T-helper 17 cell (primary cell): ENCODE measurements around the gene PIGH. TPM values are rescaled to one million over a fixed set of nuclear protein-coding genes. Genes with fewer than 3 reads are reported as not detected.

Experiments used
- ATAC-seq: fragments of 150-1000 bp; cut with Tn5 transposase; 2 replicates; pipeline ENCODE4 v1.10.0; 2021; ENCODE audit warnings: mild to moderate bottlenecking, moderate library complexity
- DNase-seq, 3 donors: peaks; one replicate each; pipeline versions ENCODE4 v3.0.0 to v3.0.0-alpha.2; 2020 to 2021
- H3K9me3 ChIP-seq: one replicate; pipeline ENCODE4 v1.7.0; 2013; ENCODE audit warnings: low read length, mild to moderate bottlenecking; ENCODE audit not compliant: control insufficient read depth, poor library complexity, severe bottlenecking
- H3K27ac Mint-ChIP-seq: one replicate; pipeline ENCODE4 v1.8.0; 2022; ENCODE audit warnings: mild to moderate bottlenecking, moderate library complexity, mixed read lengths
- H3K27me3 Mint-ChIP-seq: one replicate; pipeline ENCODE4 v1.8.0; 2022; ENCODE audit warnings: mixed read lengths
- H3K36me3 Mint-ChIP-seq: one replicate; pipeline ENCODE4 v1.8.0; 2022; ENCODE audit warnings: low read depth, mixed read lengths
- H3K4me1 Mint-ChIP-seq: one replicate; pipeline ENCODE4 v1.8.0; 2022; ENCODE audit warnings: mild to moderate bottlenecking, mixed read lengths
- H3K4me3 Mint-ChIP-seq: one replicate; pipeline ENCODE4 v1.8.0; 2022; ENCODE audit warnings: mild to moderate bottlenecking, moderate library complexity, mixed read lengths
- total RNA-seq, 4 donors: library from RNA in 2 of 4; stranded (reverse) in 2 of 4; gene quantifications; one replicate each; pipeline ENCODE4 v1.2.3 and lab custom pipeline; 2022 to 2026

The PIGH gene
- total RNA-seq (10 to 100 TPM; 34.2 to 39.1 TPM), total RNA-seq (lab: John Stamatoyannopoulos, UW) (28.0 to 36.5 reads per million in 2 donors)

- Mint-ChIP-seq H3K27ac (peak within 1 kb of the TSS; percentile 90), H3K4me1 (peaks cover 31% of the 10 kb centered on the region), H3K4me3 (peak within 1 kb of the TSS; percentile 96), H3K36me3 (no peaks in the 10 kb centered on the region), H3K27me3 (peaks cover 2% of the 10 kb centered on the region)
- ATAC-seq (peak; percentile 97), DNase-seq (peak; percentile 90 to 91 (median 90))
- no peaks in the 10 kb centered on the region for H3K9me3 ChIP-seq
Measured at GRCh38 chr14:67599698-67600561, at the start of gene PIGH. Gene PIGH, minus strand, starts transcription at chr14:67600268. Its CDS starts 65 bp downstream, at chr14:67600203.

- no peak for ATAC-seq
- Mint-ChIP-seq H3K27me3 (no peaks in the 10 kb centered on the region), H3K4me1 (peaks cover 6% of the 10 kb centered on the region), H3K36me3 (peaks cover 1% of the 10 kb centered on the region), H3K4me3 (no peak overlapping the region), H3K27ac (peak overlapping the region; percentile 21)
- H3K9me3 ChIP-seq = no peaks in the 10 kb centered on the region
- DNase-seq = no peak
Measured at GRCh38 chr14:67646131-67646530, 46.1 kb upstream of the PIGH start.

DNA sequence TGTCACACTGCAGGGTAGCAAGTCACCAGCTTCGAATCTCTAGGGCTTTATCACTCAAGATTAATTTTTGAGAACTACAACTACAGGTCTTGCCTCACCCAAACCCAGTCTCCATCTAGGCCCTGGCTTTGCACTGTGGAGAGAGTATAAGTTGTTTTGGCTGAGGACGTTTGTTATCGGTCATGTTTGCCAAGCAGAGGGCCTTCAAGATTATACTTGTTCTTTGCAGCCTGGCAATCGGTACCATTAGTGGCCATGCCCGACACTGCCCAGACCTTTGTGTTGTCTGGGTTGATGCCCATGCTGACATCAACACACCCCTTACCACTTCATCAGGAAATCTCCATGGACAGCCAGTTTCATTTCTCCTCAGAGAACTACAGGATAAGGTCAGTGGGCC is 45.3 kb upstream of the PIGH start:
- Mint-ChIP-seq H3K4me1 (peaks cover 6% of the 10 kb centered on the region), H3K36me3 (no peaks in the 10 kb centered on the region), H3K4me3 (no peak overlapping the region), H3K27me3 (no peaks in the 10 kb centered on the region), H3K27ac (no peak overlapping the region)
- ATAC-seq = no peak
- H3K9me3 ChIP-seq = no peaks in the 10 kb centered on the region
- no peak for DNase-seq

DNA sequence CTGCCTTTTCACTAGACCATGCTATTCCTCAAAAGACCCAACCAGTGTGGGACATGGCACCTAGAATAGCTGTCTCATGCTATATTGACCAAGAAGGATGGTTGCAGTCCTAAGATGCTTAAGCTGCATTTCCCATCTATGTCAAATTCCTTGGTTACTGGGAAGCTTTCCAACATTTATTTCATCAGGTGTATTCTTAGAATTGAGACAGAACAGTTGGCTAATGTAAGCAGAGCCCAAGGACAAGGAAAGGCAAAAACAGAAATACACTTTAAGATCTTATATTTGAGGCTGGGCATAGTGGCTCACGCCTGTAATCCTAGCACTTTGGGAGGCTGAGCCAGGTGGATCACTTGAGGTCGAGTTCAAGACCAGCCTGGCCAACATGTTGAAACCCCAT is 44.4 kb upstream of the PIGH start:
- Mint-ChIP-seq H3K27ac (no peak overlapping the region), H3K4me3 (no peak overlapping the region), H3K4me1 (peaks cover 6% of the 10 kb centered on the region), H3K27me3 (no peaks in the 10 kb centered on the region), H3K36me3 (no peaks in the 10 kb centered on the region)
- no peak for DNase-seq
- H3K9me3 ChIP-seq = no peaks in the 10 kb centered on the region
- ATAC-seq = no peak

DNA sequence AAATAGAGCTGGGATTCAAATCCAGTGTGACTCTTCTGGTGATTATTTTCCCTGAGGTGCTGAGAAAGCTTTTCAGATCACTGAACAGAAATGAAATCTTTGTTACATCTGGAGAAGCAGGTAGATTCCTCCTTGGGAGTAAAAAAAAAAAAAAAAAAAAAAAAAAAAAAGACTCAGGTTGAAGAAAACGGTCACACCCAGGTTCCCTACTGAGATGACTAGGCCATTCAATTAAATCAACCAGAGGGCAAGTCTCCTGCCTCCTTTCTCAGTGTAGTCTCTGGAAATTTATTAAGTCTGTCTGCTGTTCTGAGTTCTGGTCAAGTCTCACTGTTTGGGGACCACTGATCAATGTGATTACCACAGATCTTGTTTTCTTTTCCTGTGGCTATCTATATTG is 43.6 kb upstream of the PIGH start:
- Mint-ChIP-seq H3K36me3 (no peaks in the 10 kb centered on the region), H3K4me3 (no peak overlapping the region), H3K27ac (no peak overlapping the region), H3K4me1 (peaks cover 6% of the 10 kb centered on the region), H3K27me3 (no peaks in the 10 kb centered on the region)
- DNase-seq (no peak), ATAC-seq (no peak)
- H3K9me3 ChIP-seq = no peaks in the 10 kb centered on the region

DNA sequence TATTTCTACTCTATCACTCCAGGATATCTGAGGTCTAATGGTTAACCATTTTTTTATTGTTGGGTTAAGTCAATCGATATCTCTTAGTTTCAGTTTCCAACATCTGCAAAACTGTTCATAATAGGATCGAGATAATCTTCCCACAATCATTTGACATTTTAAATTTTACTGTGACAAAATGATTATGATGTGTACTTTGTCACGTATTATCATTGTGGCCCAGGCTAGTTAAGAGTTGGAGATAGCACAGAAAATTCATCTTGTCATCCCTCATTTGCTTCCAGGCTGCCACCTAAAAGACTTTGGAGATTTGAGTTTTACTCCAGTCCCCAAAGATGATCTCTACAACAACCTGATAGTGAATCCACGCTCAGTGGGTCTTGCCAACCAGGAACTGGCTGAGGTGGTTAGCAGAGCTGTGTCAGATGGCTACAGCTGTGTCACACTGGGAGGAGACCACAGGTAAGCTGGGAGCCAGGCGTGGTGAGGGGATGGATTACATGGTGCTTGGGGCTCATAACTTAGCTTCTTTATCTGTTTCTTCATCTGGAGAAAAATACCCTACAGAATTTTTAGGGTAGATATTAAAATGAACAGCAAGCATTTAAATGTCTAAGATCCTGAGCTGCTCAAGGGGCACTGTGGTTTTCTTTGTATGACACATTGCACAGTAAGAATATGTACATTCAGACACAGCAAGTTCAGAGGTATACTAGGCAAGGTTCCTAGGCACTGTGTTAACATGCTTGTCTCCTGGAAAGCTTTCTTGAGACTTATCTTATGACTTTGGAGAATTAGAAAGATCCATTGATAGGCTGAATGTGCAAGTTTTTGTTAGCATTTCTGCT is 42.1 kb upstream of the PIGH start:
- Mint-ChIP-seq H3K27ac (peak overlapping the region; percentile 3), H3K4me1 (peaks cover 6% of the 10 kb centered on the region), H3K27me3 (no peaks in the 10 kb centered on the region), H3K36me3 (no peaks in the 10 kb centered on the region), H3K4me3 (no peak overlapping the region)
- no peaks in the 10 kb centered on the region for H3K9me3 ChIP-seq
- DNase-seq (no peak), ATAC-seq (peak; percentile 30)

DNA sequence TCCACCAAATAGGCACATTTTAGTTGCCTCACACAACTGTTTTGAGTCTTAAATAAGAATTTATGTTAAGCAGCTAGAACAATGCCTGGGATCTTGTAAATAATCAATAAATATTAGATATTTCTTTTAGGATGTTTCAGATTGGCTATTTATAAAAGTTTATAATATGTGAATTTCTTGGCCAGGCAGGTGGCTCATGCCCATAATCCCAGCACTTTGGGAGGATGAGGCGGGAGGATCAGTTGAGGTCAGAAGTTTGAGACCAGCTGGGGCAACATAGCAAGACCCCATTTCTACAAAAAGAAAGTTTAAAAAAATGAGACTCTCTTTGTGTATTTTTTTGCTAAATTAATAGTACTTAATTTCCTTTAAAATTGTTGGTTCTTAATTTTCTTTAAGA is 41.4 kb upstream of the PIGH start:
- H3K27ac Mint-ChIP-seq = no peak overlapping the region
- ATAC-seq (no peak), DNase-seq (no peak)
- H3K27me3 Mint-ChIP-seq = no peaks in the 10 kb centered on the region
- H3K4me1 Mint-ChIP-seq = peaks cover 6% of the 10 kb centered on the region
- H3K4me3 Mint-ChIP-seq = no peak overlapping the region
- H3K36me3 Mint-ChIP-seq = no peaks in the 10 kb centered on the region
- no peaks in the 10 kb centered on the region for H3K9me3 ChIP-seq

- Mint-ChIP-seq H3K4me1 (peaks cover 3% of the 10 kb centered on the region), H3K27me3 (peaks cover 4% of the 10 kb centered on the region), H3K4me3 (no peak overlapping the region), H3K27ac (no peak overlapping the region), H3K36me3 (peaks cover 3% of the 10 kb centered on the region)
- DNase-seq = no peak
- no peaks in the 10 kb centered on the region for H3K9me3 ChIP-seq
- no peak for ATAC-seq
Measured at GRCh38 chr14:67638642-67639041, 38.6 kb upstream of the PIGH start.

DNA sequence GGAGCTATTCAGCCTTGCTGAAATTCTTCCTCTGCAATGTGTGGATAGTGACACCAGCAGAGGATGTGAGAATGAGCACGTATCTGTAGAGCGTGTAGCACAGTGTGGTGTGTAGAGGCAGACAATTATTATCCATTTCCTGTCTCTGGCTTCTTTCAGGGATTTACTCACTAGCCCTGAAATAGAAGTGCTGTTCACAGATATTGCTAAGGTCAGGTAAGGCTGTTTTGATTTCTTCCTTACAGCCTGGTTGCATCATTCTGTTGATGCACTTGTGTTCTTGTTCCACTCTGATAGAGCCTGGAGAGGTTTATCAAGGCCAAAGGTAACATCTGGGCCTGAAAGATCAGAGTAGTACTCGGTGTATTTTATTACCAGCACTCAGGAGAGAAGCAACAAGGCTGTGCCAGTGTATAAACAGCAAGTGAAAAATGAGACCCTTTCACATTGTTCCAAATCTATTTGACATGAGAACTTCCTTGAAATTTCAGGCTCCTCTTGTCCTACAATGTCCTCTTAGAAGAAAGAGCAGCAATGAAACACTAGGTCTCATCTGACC is 36.4 kb upstream of the PIGH start:
- Mint-ChIP-seq H3K4me3 (no peak overlapping the region), H3K36me3 (peaks cover 8% of the 10 kb centered on the region)
- ATAC-seq = no peak

DNA sequence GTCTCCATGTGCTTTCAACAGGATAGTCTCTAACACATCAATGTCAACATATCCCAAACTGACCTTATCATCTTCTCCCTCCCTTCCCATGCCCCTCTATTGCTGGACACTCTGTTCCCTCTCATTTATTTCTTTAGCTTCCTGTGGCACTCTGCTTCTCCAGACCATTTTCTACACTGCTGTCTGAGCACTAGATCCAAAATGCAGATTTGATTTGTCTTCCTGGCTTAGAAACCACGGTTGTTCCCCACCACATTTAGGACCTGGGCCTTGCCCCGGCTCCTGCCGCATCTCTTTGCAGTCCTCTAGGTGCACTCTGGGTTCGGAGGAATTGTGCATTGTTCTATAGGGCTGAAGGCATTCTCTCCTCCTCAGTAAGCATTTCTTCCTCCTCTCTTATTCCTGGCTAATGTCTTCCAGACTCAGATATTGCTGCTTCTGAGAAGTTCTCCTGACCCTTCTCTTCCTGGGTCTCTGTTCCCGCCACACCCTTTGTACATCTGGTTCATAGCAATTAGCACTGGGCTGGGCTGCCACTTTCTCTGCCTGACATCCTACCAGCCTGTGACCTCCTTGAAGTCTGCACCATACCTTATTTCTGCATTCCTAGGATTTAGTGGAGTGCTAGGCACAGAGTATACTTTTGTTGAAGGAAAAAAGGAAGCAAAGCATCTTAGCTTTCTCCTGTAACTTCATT is 33.5 kb upstream of the PIGH start:
- Mint-ChIP-seq H3K27ac (peak overlapping the region; percentile 41), H3K4me3 (no peak overlapping the region), H3K4me1 (peaks cover 2% of the 10 kb centered on the region), H3K36me3 (peaks cover 8% of the 10 kb centered on the region), H3K27me3 (peaks cover 8% of the 10 kb centered on the region)
- ATAC-seq (no peak), DNase-seq (no peak)
- no peaks in the 10 kb centered on the region for H3K9me3 ChIP-seq

More for the DNA sequence above, 36.4 kb upstream of the PIGH start:
- Mint-ChIP-seq H3K4me1 (peaks cover 2% of the 10 kb centered on the region), H3K27ac (no peak overlapping the region), H3K27me3 (peaks cover 8% of the 10 kb centered on the region)
- no peaks in the 10 kb centered on the region for H3K9me3 ChIP-seq
- no peak for DNase-seq

DNA sequence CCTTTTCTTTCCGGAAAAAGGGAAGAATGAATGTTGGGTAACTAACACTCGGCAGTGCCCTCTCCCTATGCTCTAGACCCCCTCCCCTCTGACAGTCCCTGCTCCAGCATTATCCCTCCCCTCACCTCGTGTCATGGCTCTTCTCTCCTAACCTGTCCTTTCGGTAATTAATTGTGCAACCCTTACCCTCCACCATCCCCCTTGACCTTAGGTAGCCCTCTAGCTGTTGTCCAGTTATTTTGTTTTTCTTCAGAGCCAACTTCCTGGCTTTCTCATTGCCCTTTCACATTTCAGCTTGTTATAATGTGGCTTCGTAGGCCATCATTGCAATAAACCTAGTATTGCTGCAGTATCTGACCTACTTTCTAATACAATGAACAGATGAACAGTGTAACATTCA is 30.9 kb upstream of the PIGH start:
- Mint-ChIP-seq H3K4me1 (peaks cover 2% of the 10 kb centered on the region), H3K4me3 (no peak overlapping the region), H3K27me3 (peaks cover 8% of the 10 kb centered on the region), H3K27ac (no peak overlapping the region), H3K36me3 (peaks cover 8% of the 10 kb centered on the region)
- H3K9me3 ChIP-seq = no peaks in the 10 kb centered on the region
- no peak for DNase-seq
- ATAC-seq = no peak

DNA sequence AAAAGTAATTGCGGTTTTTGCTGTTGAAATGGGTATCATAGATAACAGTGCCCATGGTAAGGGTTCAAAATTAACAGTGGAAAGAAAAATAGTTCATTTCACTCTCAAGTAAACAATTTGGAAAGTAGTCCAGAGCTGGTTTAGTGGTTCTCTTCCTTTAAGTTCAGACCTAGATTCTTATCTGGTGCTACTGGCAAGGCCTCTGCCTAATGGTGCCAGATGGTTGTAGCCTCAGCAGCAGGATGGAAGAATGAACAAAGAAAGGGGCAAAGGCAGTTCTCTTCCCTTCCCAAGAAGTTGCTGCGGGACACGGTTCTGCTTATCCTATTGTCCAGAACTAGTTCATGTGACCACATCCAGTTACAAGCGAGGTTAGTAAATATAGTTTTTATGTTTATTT is 30.1 kb upstream of the PIGH start:
- Mint-ChIP-seq H3K4me3 (no peak overlapping the region), H3K27me3 (peaks cover 8% of the 10 kb centered on the region), H3K4me1 (peaks cover 2% of the 10 kb centered on the region), H3K36me3 (peaks cover 8% of the 10 kb centered on the region), H3K27ac (no peak overlapping the region)
- H3K9me3 ChIP-seq = no peaks in the 10 kb centered on the region
- DNase-seq (no peak), ATAC-seq (no peak)

DNA sequence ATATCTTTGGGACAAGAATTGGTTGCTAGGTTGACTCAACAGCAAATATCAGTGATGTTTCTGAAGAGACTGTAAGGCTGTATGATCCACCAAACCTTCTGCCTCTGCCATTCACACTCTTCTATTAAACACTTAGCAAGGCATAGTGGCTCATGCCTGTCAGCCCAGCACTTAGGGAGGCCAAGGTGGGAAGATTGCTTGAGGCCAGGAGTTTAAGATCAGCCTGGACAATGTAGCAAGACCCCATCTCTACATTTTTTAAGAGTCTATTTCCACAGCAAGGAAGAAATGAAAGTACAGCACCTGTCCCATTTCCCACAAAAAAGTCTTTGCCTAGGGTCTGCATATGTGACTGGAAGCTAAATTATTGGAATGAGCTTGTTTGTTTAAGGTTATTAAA is 27.5 kb upstream of the PIGH start:
- no peaks in the 10 kb centered on the region for H3K9me3 ChIP-seq
- Mint-ChIP-seq H3K36me3 (peaks cover 2% of the 10 kb centered on the region), H3K4me1 (no peaks in the 10 kb centered on the region), H3K27me3 (no peaks in the 10 kb centered on the region), H3K27ac (no peak overlapping the region), H3K4me3 (no peak overlapping the region)
- ATAC-seq (no peak), DNase-seq (no peak)
